ENCODE data around the gene NLRP11. TPM values are rescaled to one million over a fixed set of nuclear protein-coding genes. Genes with fewer than 3 reads are reported as not detected.

The NLRP11 gene
- total RNA-seq, 1 donor from 2014 or later, result not detected

GRCh38 chr19:55858401-55858800 lies 26.6 kb upstream of the NLRP11 start:
- H3K4me3 ChIP-seq (ENCODE audit: low read depth, low read length), result no peak overlapping the region
- TF ChIP-seq, protein P1, sequence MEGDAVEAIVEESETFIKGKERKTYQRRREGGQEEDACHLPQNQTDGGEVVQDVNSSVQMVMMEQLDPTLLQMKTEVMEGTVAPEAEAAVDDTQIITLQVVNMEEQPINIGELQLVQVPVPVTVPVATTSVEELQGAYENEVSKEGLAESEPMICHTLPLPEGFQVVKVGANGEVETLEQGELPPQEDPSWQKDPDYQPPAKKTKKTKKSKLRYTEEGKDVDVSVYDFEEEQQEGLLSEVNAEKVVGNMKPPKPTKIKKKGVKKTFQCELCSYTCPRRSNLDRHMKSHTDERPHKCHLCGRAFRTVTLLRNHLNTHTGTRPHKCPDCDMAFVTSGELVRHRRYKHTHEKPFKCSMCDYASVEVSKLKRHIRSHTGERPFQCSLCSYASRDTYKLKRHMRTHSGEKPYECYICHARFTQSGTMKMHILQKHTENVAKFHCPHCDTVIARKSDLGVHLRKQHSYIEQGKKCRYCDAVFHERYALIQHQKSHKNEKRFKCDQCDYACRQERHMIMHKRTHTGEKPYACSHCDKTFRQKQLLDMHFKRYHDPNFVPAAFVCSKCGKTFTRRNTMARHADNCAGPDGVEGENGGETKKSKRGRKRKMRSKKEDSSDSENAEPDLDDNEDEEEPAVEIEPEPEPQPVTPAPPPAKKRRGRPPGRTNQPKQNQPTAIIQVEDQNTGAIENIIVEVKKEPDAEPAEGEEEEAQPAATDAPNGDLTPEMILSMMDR (IDR thresholded peaks at IDR 0.05; ENCODE audit: insufficient read depth, low read length, severe bottlenecking), result no peak
- FAIRE-seq (no peak), DNase-seq (ENCODE audit: low read depth) (no peak)
- no peaks in the 10 kb centered on the region for H3K36me3 ChIP-seq (ENCODE audit: control insufficient read depth, insufficient read depth, low read length)
- H3K27me3 ChIP-seq (ENCODE audit: control insufficient read depth, insufficient read depth, low read length), result no peaks in the 10 kb centered on the region

DNA sequence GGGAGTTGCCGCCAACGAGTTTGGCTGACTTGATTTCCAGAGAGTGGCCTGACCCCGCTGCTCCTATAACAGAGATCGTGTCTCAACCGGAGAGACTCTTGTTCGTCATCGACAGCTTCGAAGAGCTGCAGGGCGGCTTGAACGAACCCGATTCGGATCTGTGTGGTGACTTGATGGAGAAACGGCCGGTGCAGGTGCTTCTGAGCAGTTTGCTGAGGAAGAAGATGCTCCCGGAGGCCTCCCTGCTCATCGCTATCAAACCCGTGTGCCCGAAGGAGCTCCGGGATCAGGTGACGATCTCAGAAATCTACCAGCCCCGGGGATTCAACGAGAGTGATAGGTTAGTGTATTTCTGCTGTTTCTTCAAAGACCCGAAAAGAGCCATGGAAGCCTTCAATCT lies 26.2 kb upstream of the NLRP11 start:
- no peak for FAIRE-seq
- Histone ChIP-seq H3K36me3 (ENCODE audit: control insufficient read depth, insufficient read depth, low read length) (no peaks in the 10 kb centered on the region), H3K4me3 (ENCODE audit: low read depth, low read length) (no peak overlapping the region), H3K27me3 (ENCODE audit: control insufficient read depth, insufficient read depth, low read length) (no peaks in the 10 kb centered on the region)
- TF ChIP-seq, protein P1 (IDR thresholded peaks at IDR 0.05; ENCODE audit: insufficient read depth, low read length, severe bottlenecking), result no peak
- DNase-seq (ENCODE audit: low read depth), result no peak

DNA sequence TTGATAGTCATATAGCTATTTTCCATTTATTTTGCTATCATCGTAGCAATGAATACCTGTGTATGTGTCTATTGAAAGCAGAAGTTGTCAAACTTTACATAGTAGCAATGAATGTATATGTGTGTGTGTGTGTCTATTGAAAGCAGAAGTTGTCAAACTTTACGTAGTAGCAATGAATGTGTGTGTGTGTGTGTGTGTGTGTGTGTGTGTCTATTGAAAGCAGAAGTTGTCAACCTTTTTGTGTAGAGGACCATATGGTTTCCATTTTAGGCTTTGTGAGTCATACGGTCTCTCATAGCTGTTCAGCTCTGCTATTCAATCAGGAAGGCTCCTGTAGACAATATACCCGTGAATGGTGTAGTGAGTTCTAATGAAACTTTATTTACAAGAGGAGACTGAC lies 25.4 kb upstream of the NLRP11 start:
- FAIRE-seq, result no peak

DNA sequence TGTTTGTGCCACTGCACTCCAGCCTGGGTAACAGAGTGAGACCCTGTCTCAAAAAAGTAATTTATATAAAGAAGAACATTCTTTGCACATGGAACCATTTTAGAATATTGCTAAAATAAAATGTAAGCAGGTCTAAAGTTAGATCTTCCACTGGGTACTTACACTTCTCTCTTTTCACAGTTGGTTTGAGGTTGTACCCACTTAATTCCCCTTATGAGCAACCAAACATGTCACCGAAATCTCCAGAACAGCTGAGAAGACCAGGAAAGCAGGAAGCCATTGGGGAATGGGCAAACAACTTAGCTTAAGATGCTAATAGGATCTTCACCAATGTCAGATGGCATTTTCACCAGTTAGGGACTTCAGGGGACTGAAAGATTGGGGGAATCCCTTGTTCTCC lies 23.4 kb upstream of the NLRP11 start:
- Histone ChIP-seq H3K27me3 (ENCODE audit: control insufficient read depth, insufficient read depth, low read length) (no peaks in the 10 kb centered on the region), H3K4me3 (ENCODE audit: low read depth, low read length) (no peak overlapping the region), H3K36me3 (ENCODE audit: control insufficient read depth, insufficient read depth, low read length) (no peaks in the 10 kb centered on the region)
- TF ChIP-seq, protein P1 (IDR thresholded peaks at IDR 0.05; ENCODE audit: insufficient read depth, low read length, severe bottlenecking), result no peak
- DNase-seq (ENCODE audit: low read depth) (no peak), FAIRE-seq (no peak)

More for the DNA sequence above, 25.4 kb upstream of the NLRP11 start:
- Histone ChIP-seq H3K27me3 (ENCODE audit: control insufficient read depth, insufficient read depth, low read length) (no peaks in the 10 kb centered on the region), H3K36me3 (ENCODE audit: control insufficient read depth, insufficient read depth, low read length) (no peaks in the 10 kb centered on the region), H3K4me3 (ENCODE audit: low read depth, low read length) (no peak overlapping the region)
- no peak for DNase-seq (ENCODE audit: low read depth)
- TF ChIP-seq, protein P1 (IDR thresholded peaks at IDR 0.05; ENCODE audit: insufficient read depth, low read length, severe bottlenecking), result no peak

DNA sequence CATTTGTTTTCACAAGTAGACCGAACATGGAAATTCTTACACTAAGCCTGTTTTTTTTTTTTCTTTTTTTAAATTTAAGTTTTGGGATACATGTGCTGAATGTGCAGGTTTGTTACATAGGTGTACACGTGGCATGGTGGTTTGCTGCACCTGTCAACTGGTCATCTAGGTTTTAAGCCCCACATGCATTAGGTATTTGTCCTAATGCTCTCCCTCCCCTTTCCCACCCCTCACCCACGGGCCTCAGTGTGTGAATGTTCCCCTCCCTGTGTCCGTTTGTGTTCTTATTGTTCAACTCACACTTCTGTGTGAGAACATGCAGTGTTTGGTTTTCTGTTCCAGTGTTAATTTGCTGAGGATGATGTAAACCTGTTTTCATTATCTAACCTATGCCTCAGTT lies 7.1 kb upstream of the NLRP11 start:
- Histone ChIP-seq H3K36me3 (ENCODE audit: control insufficient read depth, insufficient read depth, low read length) (no peaks in the 10 kb centered on the region), H3K27me3 (ENCODE audit: control insufficient read depth, insufficient read depth, low read length) (no peaks in the 10 kb centered on the region), H3K4me3 (ENCODE audit: low read depth, low read length) (no peak overlapping the region)
- no peak for DNase-seq (ENCODE audit: low read depth)
- no peak for FAIRE-seq
- TF ChIP-seq, protein P1 (IDR thresholded peaks at IDR 0.05; ENCODE audit: insufficient read depth, low read length, severe bottlenecking), result no peak

GRCh38 chr19:55838251-55838650 lies 6.5 kb upstream of the NLRP11 start:
- Histone ChIP-seq H3K4me3 (ENCODE audit: low read depth, low read length) (no peak overlapping the region), H3K36me3 (ENCODE audit: control insufficient read depth, insufficient read depth, low read length) (no peaks in the 10 kb centered on the region), H3K27me3 (ENCODE audit: control insufficient read depth, insufficient read depth, low read length) (no peaks in the 10 kb centered on the region)
- TF ChIP-seq, protein P1 (IDR thresholded peaks at IDR 0.05; ENCODE audit: insufficient read depth, low read length, severe bottlenecking), result no peak
- DNase-seq (ENCODE audit: low read depth) (no peak), FAIRE-seq (no peak)

Measured in bronchial epithelial cell (primary cell).